ENCODE data around the gene GPS2.

GPS2 gene, protein sequence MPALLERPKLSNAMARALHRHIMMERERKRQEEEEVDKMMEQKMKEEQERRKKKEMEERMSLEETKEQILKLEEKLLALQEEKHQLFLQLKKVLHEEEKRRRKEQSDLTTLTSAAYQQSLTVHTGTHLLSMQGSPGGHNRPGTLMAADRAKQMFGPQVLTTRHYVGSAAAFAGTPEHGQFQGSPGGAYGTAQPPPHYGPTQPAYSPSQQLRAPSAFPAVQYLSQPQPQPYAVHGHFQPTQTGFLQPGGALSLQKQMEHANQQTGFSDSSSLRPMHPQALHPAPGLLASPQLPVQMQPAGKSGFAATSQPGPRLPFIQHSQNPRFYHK

DNA sequence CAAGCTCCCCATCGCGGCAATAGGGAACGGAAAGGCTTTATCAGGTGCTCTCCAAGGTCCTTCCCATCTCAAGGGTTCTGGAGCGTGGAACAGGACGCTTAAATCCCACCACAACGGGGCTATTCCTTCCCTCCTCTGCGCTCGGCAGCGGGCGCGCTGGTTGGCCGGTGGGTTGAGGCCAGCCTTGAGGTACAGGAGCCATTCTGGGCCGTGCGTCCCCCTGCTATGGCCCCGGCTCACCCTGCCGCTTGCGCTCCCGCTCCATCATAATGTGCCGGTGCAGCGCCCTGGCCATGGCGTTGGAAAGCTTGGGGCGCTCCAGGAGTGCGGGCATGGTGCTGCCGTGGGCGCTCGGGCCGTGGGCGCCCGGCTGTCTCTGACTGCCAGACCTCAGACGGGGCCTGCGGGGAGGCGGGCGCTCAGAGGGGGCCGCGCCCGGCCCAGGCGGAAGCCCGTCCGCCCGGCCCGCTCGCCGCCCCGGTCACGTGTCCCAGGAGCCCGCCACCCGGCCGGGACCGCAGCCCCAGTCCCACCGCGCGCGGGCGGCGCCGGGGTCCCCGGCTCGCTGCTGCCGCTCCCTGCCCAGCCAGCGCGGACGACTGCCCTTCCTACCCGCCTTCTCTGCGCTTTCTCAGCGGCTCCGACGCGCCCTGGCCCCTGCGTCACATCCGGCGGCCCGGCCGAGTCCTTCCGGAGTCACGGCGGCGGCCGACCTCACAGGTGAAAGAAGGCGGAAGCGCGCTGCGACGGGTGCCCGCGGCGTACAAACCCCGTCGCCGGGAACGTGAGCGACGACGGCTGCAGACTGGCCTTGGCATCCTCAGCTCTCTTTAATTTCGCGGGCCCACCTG, at the start of gene GPS2:
TSS of gene GPS2 (minus strand) at position 642 of the 851 bp plus-strand sequence. CDS start at position 334, 308 bp downstream.
- DNase-seq (ENCODE audit: low read depth in 2 of 2), result peak; percentile 83

DNA sequence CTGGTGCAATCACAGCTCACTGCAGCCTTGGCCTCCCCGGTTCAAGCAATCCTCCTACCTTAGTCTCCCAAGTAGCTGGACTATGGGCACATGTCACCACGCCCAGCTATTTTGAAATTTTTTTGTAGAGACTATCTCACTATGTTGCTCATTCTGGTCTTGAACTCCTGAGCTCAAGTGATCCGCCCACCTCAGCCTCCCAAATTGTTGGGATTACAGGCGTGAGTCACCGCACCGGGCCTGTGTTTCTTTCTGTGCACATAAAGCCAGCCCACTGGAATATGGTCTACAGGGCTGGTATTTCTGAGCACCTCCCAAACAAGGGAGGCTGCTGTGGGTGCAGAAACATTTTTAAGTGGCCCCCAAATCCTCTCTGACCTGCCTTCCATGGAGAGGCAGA, 48.2 kb upstream of the GPS2 start:
- no peak for DNase-seq (ENCODE audit: low read depth in 2 of 2)

GRCh38 chr17:7361906-7362305, 46.7 kb upstream of the GPS2 start:
- DNase-seq (ENCODE audit: low read depth in 2 of 2), result no peak

- DNase-seq (ENCODE audit: low read depth in 2 of 2), result no peak
Observed at GRCh38 chr17:7357381-7357780, 42.2 kb upstream of the GPS2 start.

- no peak for DNase-seq (ENCODE audit: low read depth in 2 of 2)
Observed at GRCh38 chr17:7356756-7357155, 41.6 kb upstream of the GPS2 start.

DNA sequence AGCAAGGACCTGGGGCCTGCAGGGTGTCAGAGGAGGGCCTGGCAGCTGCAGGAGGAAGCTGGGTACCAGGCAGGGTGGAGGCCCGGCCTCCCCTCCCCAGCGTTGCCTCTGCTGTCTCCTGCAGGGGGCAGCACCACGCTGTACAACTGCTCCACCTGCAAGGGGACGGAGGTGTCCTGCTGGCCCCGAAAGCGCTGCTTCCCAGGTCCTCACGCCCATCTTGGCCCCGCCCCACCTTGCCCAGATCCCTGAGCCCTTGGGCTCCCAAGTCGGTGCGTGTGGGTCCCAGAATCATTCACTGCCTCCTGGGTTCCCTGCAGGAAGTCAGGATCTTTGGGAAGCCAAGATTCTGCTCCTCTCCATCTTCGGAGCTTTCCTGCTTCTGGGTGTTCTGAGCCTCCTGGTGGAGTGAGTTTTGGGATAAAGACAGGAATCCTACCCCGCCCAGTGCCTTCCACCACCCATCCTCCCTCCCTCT, 41.0 kb upstream of the GPS2 start:
- DNase-seq (ENCODE audit: low read depth in 2 of 2), result peak; percentile 60 to 68

- no peak for DNase-seq (ENCODE audit: low read depth in 2 of 2)
Observed at GRCh38 chr17:7355573-7355972, 40.4 kb upstream of the GPS2 start.

DNA sequence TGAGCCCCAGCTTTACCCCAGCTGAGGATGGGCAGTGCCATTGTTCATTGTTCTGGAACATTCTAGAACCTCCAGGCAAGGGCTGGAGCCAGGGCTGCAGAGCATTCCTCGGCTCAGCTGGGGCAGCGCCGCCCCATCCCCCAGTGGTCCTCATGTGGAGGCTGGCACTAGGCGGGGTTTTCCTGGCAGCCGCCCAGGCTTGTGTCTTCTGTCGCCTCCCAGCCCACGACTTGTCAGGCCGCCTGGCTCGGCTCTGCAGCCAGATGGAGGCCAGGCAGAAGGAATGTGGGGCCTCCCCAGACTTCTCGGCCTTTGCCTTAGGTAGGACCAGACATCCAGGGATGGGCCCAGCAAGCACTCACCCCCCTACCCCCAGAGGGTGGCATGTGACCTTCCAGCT, 39.9 kb upstream of the GPS2 start, which contains the start of gene TMEM95:
TSS of gene TMEM95 (plus strand) at position 104 of the 400 bp plus-strand sequence. CDS start at position 153, 49 bp downstream.
- no peak for DNase-seq (ENCODE audit: low read depth in 2 of 2)

- no peak for DNase-seq (ENCODE audit: low read depth in 2 of 2)
Observed at GRCh38 chr17:7354262-7354843, 39.2 kb upstream of the GPS2 start.

- DNase-seq (ENCODE audit: low read depth in 2 of 2), result no peak
Observed at GRCh38 chr17:7352910-7353635, 37.9 kb upstream of the GPS2 start.

GRCh38 chr17:7352503-7352889, 37.3 kb upstream of the GPS2 start:
- DNase-seq (ENCODE audit: low read depth in 2 of 2), result no peak

DNA sequence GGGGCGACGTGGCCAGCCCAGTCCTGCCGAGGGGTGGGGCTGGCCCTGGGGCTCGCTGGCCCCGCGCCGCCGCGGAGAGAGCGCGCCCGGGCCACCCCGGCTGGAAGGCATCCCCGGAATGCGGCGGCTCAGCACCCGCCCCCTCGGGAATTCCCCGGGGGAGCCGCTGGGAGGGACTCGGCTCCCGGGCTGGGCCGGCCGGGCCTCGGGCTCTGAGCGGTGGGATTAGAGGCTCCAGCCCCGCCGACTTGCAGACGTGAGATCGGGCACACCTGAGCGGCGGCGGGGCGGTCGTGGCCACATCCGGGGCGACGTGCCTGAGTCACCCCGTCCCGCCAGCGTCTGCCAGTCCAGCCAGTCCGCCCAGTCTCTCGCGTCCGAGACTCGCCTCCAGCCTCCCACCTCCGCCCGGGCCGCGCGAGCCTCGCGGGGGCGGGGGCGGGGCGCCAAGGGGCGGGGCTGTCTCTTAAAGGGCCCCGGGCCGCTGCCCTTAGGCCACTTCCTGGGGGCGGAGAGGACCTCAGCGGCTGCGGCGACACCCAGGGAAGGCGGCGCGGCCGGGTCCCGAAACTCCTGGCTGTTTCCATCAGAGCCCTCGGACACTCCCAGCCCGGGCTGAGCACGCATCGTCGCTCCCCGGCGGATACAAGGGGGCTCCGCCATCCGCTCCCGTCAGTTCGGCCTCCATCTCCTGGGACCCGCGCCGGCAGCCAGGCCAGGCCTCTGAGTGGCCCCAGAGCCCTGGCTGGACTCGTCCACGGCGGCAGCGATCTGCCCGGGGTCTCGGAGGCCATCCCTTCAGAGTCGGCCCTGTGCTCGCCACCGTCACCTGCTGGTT, 36.7 kb upstream of the GPS2 start, which contains the start of gene KCTD11:
TSS of gene KCTD11 (plus strand) at position 498 of the 838 bp plus-strand sequence.
- DNase-seq (ENCODE audit: low read depth in 2 of 2), result peak; percentile 50 to 68

GRCh38 chr17:7348478-7349242, 33.5 kb upstream of the GPS2 start:
- DNase-seq (ENCODE audit: low read depth in 2 of 2), result no peak

DNA sequence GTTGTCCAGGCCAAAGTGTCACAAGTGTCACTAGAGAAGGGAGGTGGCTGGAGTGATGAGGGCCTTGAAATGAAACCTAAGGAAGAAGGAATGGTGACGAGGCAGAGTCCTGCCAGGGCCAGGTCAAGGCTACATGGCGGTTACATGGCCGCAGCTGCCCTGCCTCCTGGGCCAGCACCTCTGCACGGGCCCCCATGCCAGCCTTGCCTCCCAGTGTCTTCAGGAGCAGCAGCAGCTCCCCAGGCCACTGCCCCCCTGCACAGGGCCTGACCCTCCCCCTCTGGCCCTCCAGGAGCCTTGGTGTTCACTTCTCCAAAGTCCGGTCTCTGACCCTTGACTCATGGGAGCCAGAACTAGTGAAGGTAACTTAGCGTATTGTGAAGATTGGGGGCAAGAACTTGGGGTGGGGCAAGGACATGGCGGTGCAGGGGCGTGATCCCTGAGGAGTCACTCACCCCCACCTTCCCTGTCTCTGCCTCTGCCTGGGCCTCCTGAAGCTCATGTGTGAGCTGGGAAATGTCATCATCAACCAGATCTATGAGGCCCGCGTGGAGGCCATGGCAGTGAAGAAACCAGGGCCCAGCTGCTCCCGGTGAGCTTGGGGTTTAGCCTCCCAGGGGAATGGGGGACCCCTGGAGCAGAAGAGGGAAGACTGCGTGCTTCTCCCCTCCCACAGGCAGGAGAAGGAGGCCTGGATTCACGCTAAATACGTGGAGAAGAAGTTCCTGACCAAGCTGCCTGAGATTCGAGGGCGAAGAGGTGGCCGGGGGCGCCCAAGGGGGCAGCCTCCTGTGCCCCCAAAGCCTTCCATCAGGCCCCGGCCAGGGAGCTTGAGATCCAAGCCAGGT, 32.7 kb upstream of the GPS2 start:
- DNase-seq (ENCODE audit: low read depth in 2 of 2), result no peak

GRCh38 chr17:7346761-7347614, 31.8 kb upstream of the GPS2 start:
- no peak for DNase-seq (ENCODE audit: low read depth in 2 of 2)

GRCh38 chr17:7343250-7343649, 28.1 kb upstream of the GPS2 start:
- no peak for DNase-seq (ENCODE audit: low read depth in 2 of 2)

DNA sequence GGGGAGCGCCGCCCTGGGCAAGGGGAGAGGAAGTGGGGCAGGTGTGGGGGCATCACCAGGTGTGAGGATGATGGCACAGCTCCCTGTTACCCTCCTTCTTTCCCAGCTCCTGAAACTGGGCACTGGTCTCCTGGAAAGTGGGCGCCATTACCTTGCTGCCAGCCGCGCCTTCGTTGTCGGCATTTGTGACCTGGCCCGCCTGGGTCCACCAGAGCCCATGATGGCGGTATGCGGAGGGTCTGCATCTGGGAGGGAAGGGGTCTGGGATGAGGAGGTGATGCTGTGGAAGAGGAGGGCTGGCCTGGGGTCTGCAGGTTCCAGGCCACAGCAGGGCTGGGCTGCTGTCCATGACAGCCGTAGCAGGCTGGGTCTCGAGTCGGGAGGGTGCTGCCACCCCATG, 26.7 kb upstream of the GPS2 start:
- DNase-seq (ENCODE audit: low read depth in 2 of 2), result no peak

GRCh38 chr17:7340179-7340578, 25.0 kb upstream of the GPS2 start:
- DNase-seq (ENCODE audit: low read depth in 2 of 2), result no peak
